22Rv1 (cell line): ENCODE results near the gene MACF1.

ENCODE experiments used
- H3K27ac ChIP-seq: fragments of 450-650 bp; 2 replicates; pipeline ENCODE4 v1.5.1; 2017
- ZFX ChIP-seq: fragments of 450-650 bp; IDR thresholded peaks from 2 replicates; pipeline ENCODE4 v1.6.1; 2017; ENCODE audit warnings: antibody characterized with exemption, borderline replicate concordance
- TF ChIP-seq, protein P1 (sequence below): fragments of 450-650 bp; IDR thresholded peaks from 2 replicates; pipeline ENCODE4 v1.5.1; 2017; ENCODE audit warnings: mild to moderate bottlenecking

The MACF1 gene

DNA sequence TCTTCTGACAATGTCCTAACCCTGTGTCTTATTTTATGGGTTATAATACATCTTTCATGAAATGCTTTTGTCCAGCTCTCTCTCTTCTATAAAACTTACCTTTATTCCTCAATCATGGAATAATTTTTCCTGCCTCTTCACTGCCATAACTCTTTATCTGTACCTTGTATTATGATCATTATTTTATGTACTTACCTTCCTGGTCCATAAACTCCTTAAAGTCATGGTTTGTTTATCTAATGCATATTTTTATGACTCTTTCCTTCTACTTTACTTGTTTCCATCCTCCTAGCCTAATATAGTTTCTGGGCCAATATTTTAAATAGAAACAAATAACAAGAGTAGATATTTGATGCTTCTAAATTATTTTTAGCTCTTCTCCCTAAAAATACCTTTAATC lies 221.1 kb downstream of the MACF1 start:
- no peak overlapping the region for H3K27ac ChIP-seq
- TF ChIP-seq ZFX, result no peak
- TF ChIP-seq, protein P1, sequence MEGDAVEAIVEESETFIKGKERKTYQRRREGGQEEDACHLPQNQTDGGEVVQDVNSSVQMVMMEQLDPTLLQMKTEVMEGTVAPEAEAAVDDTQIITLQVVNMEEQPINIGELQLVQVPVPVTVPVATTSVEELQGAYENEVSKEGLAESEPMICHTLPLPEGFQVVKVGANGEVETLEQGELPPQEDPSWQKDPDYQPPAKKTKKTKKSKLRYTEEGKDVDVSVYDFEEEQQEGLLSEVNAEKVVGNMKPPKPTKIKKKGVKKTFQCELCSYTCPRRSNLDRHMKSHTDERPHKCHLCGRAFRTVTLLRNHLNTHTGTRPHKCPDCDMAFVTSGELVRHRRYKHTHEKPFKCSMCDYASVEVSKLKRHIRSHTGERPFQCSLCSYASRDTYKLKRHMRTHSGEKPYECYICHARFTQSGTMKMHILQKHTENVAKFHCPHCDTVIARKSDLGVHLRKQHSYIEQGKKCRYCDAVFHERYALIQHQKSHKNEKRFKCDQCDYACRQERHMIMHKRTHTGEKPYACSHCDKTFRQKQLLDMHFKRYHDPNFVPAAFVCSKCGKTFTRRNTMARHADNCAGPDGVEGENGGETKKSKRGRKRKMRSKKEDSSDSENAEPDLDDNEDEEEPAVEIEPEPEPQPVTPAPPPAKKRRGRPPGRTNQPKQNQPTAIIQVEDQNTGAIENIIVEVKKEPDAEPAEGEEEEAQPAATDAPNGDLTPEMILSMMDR, result no peak

DNA sequence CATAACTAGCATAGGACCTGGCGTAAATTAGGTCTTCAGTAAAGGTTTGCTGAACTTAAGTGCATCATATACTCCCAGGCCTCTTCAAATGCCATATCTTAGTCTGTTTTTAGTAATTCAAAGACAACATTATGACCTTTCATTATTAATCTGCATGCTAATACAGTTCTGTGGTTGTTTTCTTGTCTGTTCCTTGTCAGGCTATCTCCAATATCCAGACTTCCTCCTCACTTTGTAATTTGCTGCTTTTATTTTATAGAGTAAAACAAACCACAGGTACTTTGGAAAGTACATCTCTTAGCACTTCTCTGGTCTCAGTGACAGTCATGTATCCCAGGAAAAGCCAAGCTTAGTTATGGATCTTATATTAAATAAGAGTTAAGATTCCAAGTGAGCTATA lies 221.9 kb downstream of the MACF1 start:
- H3K27ac ChIP-seq, result no peak overlapping the region
- no peak for TF ChIP-seq ZFX
- TF ChIP-seq, protein P1, result no peak

DNA sequence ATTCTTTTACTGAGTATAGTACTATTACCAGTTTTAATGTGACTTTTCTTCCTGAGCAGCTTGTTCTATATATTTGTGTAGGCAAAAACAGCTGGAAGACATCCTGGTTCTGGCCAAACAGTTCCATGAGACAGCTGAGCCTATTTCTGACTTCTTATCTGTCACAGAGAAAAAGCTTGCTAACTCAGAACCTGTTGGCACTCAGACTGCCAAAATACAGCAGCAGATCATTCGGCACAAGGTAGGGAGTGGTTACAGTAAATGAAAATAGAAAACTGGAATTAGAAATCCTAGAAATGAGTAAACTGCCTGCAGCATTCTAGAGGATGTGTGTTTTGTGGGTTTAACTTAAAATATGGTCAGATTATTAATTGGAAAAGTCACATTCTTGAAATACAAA lies 222.9 kb downstream of the MACF1 start:
- TF ChIP-seq ZFX, result no peak
- TF ChIP-seq, protein P1, result no peak
- no peak overlapping the region for H3K27ac ChIP-seq

DNA sequence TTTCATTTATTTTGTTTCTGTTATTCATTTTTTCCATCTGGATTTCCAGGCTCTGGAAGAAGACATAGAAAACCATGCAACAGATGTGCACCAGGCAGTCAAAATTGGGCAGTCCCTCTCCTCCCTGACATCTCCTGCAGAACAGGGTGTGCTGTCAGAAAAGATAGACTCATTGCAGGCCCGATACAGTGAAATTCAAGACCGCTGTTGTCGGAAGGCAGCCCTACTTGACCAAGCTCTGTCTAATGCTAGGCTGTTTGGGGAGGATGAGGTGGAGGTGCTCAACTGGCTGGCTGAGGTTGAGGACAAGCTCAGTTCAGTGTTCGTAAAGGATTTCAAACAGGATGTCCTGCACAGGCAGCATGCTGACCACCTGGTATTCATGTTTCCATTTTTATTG lies 223.4 kb downstream of the MACF1 start:
- no peak overlapping the region for H3K27ac ChIP-seq
- TF ChIP-seq ZFX, result no peak
- TF ChIP-seq, protein P1, result no peak

DNA sequence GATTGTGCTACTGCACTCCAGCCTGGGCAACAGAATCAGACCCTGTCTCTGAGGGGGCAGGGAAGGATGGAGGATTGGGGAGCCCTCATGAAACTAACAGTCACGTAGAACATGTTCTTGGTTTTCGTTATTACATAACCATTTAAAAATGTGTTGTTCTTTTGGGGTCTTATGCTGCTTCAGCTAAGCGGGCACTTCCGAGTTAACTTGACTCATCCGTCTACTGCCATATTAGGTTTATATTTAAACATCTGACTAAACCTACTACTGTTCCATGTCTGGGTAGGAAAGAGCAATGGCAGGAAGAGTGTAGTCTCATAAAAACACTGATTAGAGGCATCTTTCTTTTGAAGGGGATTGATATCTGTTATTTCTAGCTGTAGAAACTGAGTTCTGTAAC lies 227.4 kb downstream of the MACF1 start:
- no peak for TF ChIP-seq ZFX
- TF ChIP-seq, protein P1, result no peak
- no peak overlapping the region for H3K27ac ChIP-seq

DNA sequence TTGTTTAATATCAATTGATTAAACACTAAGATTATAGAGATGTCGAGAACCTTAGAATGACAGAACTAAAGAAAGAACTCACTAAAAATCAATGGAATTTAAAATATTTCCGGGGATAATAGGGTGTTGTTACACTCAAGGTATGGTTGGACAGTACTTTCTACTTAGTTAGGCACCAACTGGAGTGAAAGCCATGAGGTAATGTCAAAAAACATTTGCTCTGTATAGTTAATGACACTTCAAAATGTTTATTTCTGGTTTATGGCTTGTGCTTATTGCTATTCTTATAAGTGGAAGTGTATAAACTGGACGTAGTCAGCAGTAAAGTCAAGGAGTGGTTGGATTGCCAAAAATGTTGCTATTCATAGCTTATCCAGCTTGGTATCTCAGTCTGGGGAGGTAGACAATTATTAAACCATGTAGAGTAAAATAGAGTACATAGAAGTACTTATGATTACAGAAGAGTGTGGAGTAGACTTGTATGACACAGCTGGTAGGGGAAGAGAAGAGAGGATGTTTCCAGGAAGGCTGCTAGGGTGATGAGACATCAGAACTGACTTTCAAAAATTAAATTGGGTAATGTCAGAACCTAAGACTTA lies 230.4 kb downstream of the MACF1 start:
- no peak overlapping the region for H3K27ac ChIP-seq
- TF ChIP-seq, protein P1, result no peak
- no peak for TF ChIP-seq ZFX

DNA sequence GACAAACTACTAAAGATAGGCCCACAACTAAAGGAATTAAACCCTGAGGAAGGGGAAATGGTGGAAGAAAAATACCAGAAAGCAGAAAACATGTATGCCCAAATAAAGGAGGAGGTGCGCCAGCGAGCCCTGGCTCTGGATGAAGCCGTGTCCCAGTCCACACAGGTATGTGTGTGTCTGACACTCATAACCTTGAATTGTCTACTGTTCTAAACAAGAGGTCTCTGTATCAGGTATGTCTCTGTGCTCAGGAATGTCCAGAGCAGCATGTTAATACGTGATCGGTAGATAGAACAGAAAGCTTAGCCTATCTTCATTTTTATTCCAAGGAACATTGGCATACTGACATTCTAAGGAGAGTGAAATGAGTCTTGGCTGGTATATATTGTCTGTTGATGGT lies 231.1 kb downstream of the MACF1 start:
- no peak for TF ChIP-seq ZFX
- TF ChIP-seq, protein P1, result no peak
- no peak overlapping the region for H3K27ac ChIP-seq
